HCT116 (cell line): ENCODE results near the gene RIC8A. TPM values are rescaled to one million over a fixed set of nuclear protein-coding genes. Genes with fewer than 3 reads are reported as not detected.

Source experiments
- ATAC-seq: fragments of 200-7000 bp; cut with Tn5 transposase; 2 replicates; pipeline ENCODE4 v1.9.1; 2020; ENCODE audit warnings: mild to moderate bottlenecking, moderate library complexity
- BruUV-seq: library from RNA; stranded (reverse); fragments of 400-500 nt; replicated peaks from 2 replicates; lab custom pipeline; 2021; lab: Mats Ljungman, UMichigan
- CTCF ChIA-PET: fragments of 300-600 bp; sonication (Branson Sonifier 250); formaldehyde crosslinking; loops from one replicate; lab custom pipeline; 2021; ENCODE audit warnings: antibody characterized with exemption; lab: Charles Lee
- POLR2A ChIA-PET: fragments of 300-600, 350-600 bp; sonication (Branson Sonifier 250); formaldehyde crosslinking; loops from one replicate; lab custom pipeline; 2021; ENCODE audit warnings: antibody characterized with exemption; lab: Charles Lee
- RAD21 ChIA-PET, 2 experiments: fragments of 300-600 bp; sonication (Branson Sonifier 250); formaldehyde crosslinking; loops; one replicate each; lab custom pipeline; 2023; ENCODE audit warnings: low total read pairs in 2 of 2; ENCODE audit not compliant: uncharacterized antibody in 2 of 2, unreplicated experiment in 2 of 2, low non-redundant PET in 1 of 2; lab: Charles Lee
- DNase-seq: peaks from one replicate; pipeline ENCODE4 v3.0.0-alpha.2; 2010; ENCODE audit warnings: low read depth, low spot score
- H2AFZ ChIP-seq: fragments of 200-600 bp; shearing (Covaris generic), sonication (generic); 2 replicates; pipeline ENCODE4 v1.6.1; 2017; ENCODE audit warnings: low read depth, mixed run types, mixed read lengths, antibody characterized with exemption, low read length; ENCODE audit not compliant: poor library complexity, severe bottlenecking
- H3K27ac ChIP-seq: 2 replicates; pipeline ENCODE4 v1.5.1; 2012; ENCODE audit warnings: low read depth, low read length
- H3K27me3 ChIP-seq: fragments of 200-600 bp; sonication (generic); 2 replicates; pipeline ENCODE4 v1.6.1; 2016; ENCODE audit warnings: mixed run types, low read length, mixed read lengths; ENCODE audit not compliant: insufficient read depth
- H3K36me3 ChIP-seq, 2 experiments: fragments of 200-500 bp in 1 of 2; fragments of 200-600 bp in 1 of 2; sonication (Bioruptor generic) in 1 of 2; sonication (generic) in 1 of 2; 2 replicates each; pipeline versions ENCODE4 v1.5.1 to v1.6.1; 2014 to 2016; ENCODE audit warnings: low read length in 2 of 2, inconsistent platforms in 1 of 2, mixed read lengths in 1 of 2, mixed run types in 1 of 2; ENCODE audit not compliant: insufficient read depth in 2 of 2, control insufficient read depth in 1 of 2
- H3K4me1 ChIP-seq, 2 experiments: fragments of 200-600 bp in 1 of 2; sonication (generic) in 1 of 2; 2 replicates each; pipeline versions ENCODE4 v1.5.1 to v1.6.1; 2012 to 2017; ENCODE audit warnings: low read length in 2 of 2, inconsistent platforms in 1 of 2, mild to moderate bottlenecking in 1 of 2, mixed read lengths in 1 of 2, mixed run types in 1 of 2, moderate library complexity in 1 of 2; ENCODE audit not compliant: insufficient read depth in 2 of 2, control insufficient read depth in 1 of 2
- H3K4me2 ChIP-seq: fragments of 200-600 bp; sonication (generic); 2 replicates; pipeline ENCODE4 v1.6.1; 2017; ENCODE audit warnings: mixed run types, low read length, mixed read lengths
- H3K4me3 ChIP-seq, 2 experiments: fragments of 200-600 bp in 1 of 2; sonication (generic) in 1 of 2; replicated peaks in 1 of 2; 2 replicates each; pipeline ENCODE4 v1.5.1; 2011 to 2016; ENCODE audit warnings: low read length in 2 of 2, control low read depth in 1 of 2, low read depth in 1 of 2, mild to moderate bottlenecking in 1 of 2, mixed read lengths in 1 of 2, mixed run types in 1 of 2
- H3K79me2 ChIP-seq: fragments of 200-600 bp; sonication (generic); 2 replicates; pipeline ENCODE4 v1.6.1; 2017; ENCODE audit warnings: mild to moderate bottlenecking, mixed run types, low read length, moderate library complexity, mixed read lengths; ENCODE audit not compliant: insufficient read depth
- H3K9ac ChIP-seq: fragments of 200-600 bp; sonication (generic); 2 replicates; pipeline ENCODE4 v1.6.1; 2016; ENCODE audit warnings: low read length, mixed read lengths
- H3K9me2 ChIP-seq: fragments of 200-600 bp; sonication (generic), shearing (Covaris generic); 2 replicates; pipeline ENCODE4 v1.6.1; 2017; ENCODE audit warnings: mixed run types, mild to moderate bottlenecking, moderate library complexity; ENCODE audit not compliant: insufficient read depth
- H3K9me3 ChIP-seq, 2 experiments: fragments of 200-500 bp in 1 of 2; fragments of 200-600 bp in 1 of 2; sonication (Bioruptor generic) in 1 of 2; sonication (generic) in 1 of 2; 2 replicates each; pipeline ENCODE4 v1.6.1; 2014 to 2017; ENCODE audit warnings: low read length in 2 of 2, mixed read lengths in 2 of 2, inconsistent platforms in 1 of 2, low read depth in 1 of 2, mild to moderate bottlenecking in 1 of 2, mixed run types in 1 of 2, moderate library complexity in 1 of 2; ENCODE audit not compliant: control insufficient read depth in 1 of 2, insufficient read depth in 1 of 2
- H4K20me1 ChIP-seq: fragments of 200-600 bp; sonication (generic), shearing (Covaris generic); 2 replicates; pipeline ENCODE4 v1.6.1; 2017; ENCODE audit warnings: mixed run types, mild to moderate bottlenecking, moderate library complexity; ENCODE audit not compliant: insufficient read depth
- EGR1 ChIP-seq: IDR thresholded peaks from 2 replicates; pipeline ENCODE4 v1.6.1; 2012; ENCODE audit warnings: low read depth
- EZH2 ChIP-seq: fragments of 200-600 bp; sonication (generic); IDR thresholded peaks from 2 replicates; pipeline ENCODE4 v1.6.1; 2017; ENCODE audit warnings: antibody characterized with exemption, mixed run types
- MAX ChIP-seq: IDR thresholded peaks from 2 replicates; pipeline ENCODE4 v1.6.1; 2012
- RAD21 ChIP-seq: IDR thresholded peaks from 2 replicates; pipeline ENCODE4 v1.6.1; 2012; ENCODE audit warnings: low read depth, mild to moderate bottlenecking
- TCF7L2 ChIP-seq: IDR thresholded peaks from 2 replicates; pipeline ENCODE4 v1.7.0; 2011; ENCODE audit warnings: borderline replicate concordance, inconsistent platforms; ENCODE audit not compliant: insufficient read depth, insufficient read length; ENCODE audit errors: extremely low read depth
- YY1 ChIP-seq: IDR thresholded peaks from 2 replicates; pipeline ENCODE4 v1.6.1; 2011; ENCODE audit warnings: low read length, low read depth, moderate library complexity, mild to moderate bottlenecking; ENCODE audit not compliant: insufficient replicate concordance; ENCODE audit errors: extremely low read depth
- intact Hi-C: fragments of 100-400 bp; cut with micrococcal nuclease; formaldehyde crosslinking; loops from 2 replicates; pipeline ENCODE4 v1.10.0; 2022
- total RNA-seq: library from RNA; stranded (reverse); gene quantifications from one replicate; pipeline ENCODE4 v1.2.1, GENCODE V29; 2021; ENCODE audit not compliant: unreplicated experiment

The RIC8A gene
- total RNA-seq, 1 experiment from 2014 or later: 75.2 TPM

- H3K9me3 ChIP-seq: no peaks in the 10 kb centered on the region
- intact Hi-C loops: no loop called here
Observed at GRCh38 chr11:255816-256215, 48.3 kb downstream of the RIC8A start.

GRCh38 chr11:256952-257737 is 49.6 kb downstream of the RIC8A start:
- H4K20me1 ChIP-seq: no peaks in the 10 kb centered on the region
- H3K36me3 ChIP-seq: peaks cover 10 to 15% of the 10 kb centered on the region in 2 experiments; a peak in 3 of 4 replicates
- no peak overlapping the region for H3K27ac ChIP-seq
- H3K9ac ChIP-seq: no peak overlapping the region
- BruUV-seq: no TSS peak
- no peak overlapping the region for H3K4me3 ChIP-seq
- intact Hi-C loops: no loop called here
- H3K9me3 ChIP-seq: no peaks in the 10 kb centered on the region
- no peaks in the 10 kb centered on the region for H3K9me2 ChIP-seq
- ChIA-PET RAD21 (no interaction called here), CTCF (no interaction called here), POLR2A (no interaction called here)
- DNase-seq (no peak), ATAC-seq (no peak)
- no peaks in the 10 kb centered on the region for H3K27me3 ChIP-seq
- no peaks in the 10 kb centered on the region for H3K4me1 ChIP-seq
- no peaks in the 10 kb centered on the region for H3K79me2 ChIP-seq
- H2AFZ ChIP-seq: no peak overlapping the region
- no peak overlapping the region for H3K4me2 ChIP-seq
- TF ChIP-seq EGR1: no peak

More at GRCh38 chr11:255816-256215, 48.3 kb downstream of the RIC8A start:
- ChIA-PET POLR2A (no interaction called here), RAD21 (no interaction called here), CTCF (no interaction called here)
- Histone ChIP-seq H3K9me2 (no peaks in the 10 kb centered on the region), H4K20me1 (no peaks in the 10 kb centered on the region), H2AFZ (no peak overlapping the region), H3K36me3 (peaks cover 22 to 27% of the 10 kb centered on the region in 2 experiments; a peak in 3 of 4 replicates), H3K79me2 (no peaks in the 10 kb centered on the region), H3K4me1 (no peaks in the 10 kb centered on the region), H3K4me2 (no peak overlapping the region), H3K9ac (no peak overlapping the region), H3K27me3 (no peaks in the 10 kb centered on the region), H3K4me3 (no peak overlapping the region), H3K27ac (no peak overlapping the region)
- DNase-seq (no peak), ATAC-seq (no peak)
- TF ChIP-seq YY1 (no peak), RAD21 (no peak), EZH2 (no peak), TCF7L2 (no peak), MAX (no peak)
- no TSS peak for BruUV-seq
